ENCODE results near the gene ORAI2.

ORAI2 gene

GRCh38 chr7:102415685-102416225 lies 17.6 kb upstream of the ORAI2 start:
- H3K9ac ChIP-seq (ENCODE audit: low read length) = peak overlapping the region; percentile 35
- peak overlapping the region; percentile 91 for H3K27ac ChIP-seq (ENCODE audit: low read depth, low read length, poor library complexity, severe bottlenecking)
- peaks cover 91% of the 10 kb centered on the region for H3K36me3 ChIP-seq (ENCODE audit: insufficient read depth, low read length)
- H3K4me1 ChIP-seq (ENCODE audit: insufficient read depth, low read length, severe bottlenecking) = peaks cover 57% of the 10 kb centered on the region
- no peak overlapping the region for H3K4me3 ChIP-seq (ENCODE audit: low read depth, low read length, poor library complexity, severe bottlenecking)
- peaks cover 5% of the 10 kb centered on the region; the same call in 1 of the 2 replicates for H3F3A ChIP-seq (ENCODE audit: insufficient read depth, low read length)
- no peaks in the 10 kb centered on the region for H4K20me1 ChIP-seq (ENCODE audit: insufficient read depth, low read length)
- no peaks in the 10 kb centered on the region for H3K9me3 ChIP-seq (ENCODE audit: low read length)
- peak overlapping the region; percentile 18; the same call in 1 of the 2 replicates for H3K4me2 ChIP-seq (ENCODE audit: low read length)
- TF ChIP-seq, protein P1, sequence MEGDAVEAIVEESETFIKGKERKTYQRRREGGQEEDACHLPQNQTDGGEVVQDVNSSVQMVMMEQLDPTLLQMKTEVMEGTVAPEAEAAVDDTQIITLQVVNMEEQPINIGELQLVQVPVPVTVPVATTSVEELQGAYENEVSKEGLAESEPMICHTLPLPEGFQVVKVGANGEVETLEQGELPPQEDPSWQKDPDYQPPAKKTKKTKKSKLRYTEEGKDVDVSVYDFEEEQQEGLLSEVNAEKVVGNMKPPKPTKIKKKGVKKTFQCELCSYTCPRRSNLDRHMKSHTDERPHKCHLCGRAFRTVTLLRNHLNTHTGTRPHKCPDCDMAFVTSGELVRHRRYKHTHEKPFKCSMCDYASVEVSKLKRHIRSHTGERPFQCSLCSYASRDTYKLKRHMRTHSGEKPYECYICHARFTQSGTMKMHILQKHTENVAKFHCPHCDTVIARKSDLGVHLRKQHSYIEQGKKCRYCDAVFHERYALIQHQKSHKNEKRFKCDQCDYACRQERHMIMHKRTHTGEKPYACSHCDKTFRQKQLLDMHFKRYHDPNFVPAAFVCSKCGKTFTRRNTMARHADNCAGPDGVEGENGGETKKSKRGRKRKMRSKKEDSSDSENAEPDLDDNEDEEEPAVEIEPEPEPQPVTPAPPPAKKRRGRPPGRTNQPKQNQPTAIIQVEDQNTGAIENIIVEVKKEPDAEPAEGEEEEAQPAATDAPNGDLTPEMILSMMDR (IDR thresholded peaks at IDR 0.05; ENCODE audit: low read length) = no peak
- no peak for TF ChIP-seq EZH2 (IDR thresholded peaks at IDR 0.05; ENCODE audit: borderline replicate concordance, low read length)
- no peaks in the 10 kb centered on the region; the same call in 1 of the 2 replicates for H3K79me2 ChIP-seq (ENCODE audit: insufficient read depth, low read length)
- H3K27me3 ChIP-seq (ENCODE audit: insufficient read depth, low read length) = no peaks in the 10 kb centered on the region
- no peak overlapping the region for H2AFZ ChIP-seq (ENCODE audit: low read length)
- no peaks in the 10 kb centered on the region for H3K9me2 ChIP-seq (ENCODE audit: low read depth, low read length)

DNA sequence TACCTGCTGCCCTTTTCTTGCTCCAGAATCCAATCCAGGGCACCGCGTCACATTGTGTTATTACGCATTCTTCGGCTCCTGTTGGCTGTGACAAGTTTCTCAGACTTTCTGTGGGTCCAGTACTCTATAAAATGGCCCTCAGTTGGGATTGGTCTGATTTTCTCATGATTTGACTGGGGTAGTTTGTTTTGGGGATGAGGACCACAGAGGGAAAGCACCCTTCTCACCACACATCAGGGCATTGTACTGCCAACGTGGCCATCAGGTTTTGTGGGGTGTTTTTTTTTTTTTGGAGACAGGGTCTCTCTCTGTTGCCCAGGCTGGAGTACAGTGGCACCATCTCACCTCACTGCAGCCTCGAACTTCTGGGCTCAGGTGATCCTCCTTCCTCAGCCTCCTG lies 17.0 kb upstream of the ORAI2 start:
- no peaks in the 10 kb centered on the region for H4K20me1 ChIP-seq (ENCODE audit: insufficient read depth, low read length)
- no peak overlapping the region for H3K4me3 ChIP-seq (ENCODE audit: low read depth, low read length, poor library complexity, severe bottlenecking)
- peak overlapping the region; percentile 91 for H3K27ac ChIP-seq (ENCODE audit: low read depth, low read length, poor library complexity, severe bottlenecking)
- no peak overlapping the region for H2AFZ ChIP-seq (ENCODE audit: low read length)
- peaks cover 91% of the 10 kb centered on the region for H3K36me3 ChIP-seq (ENCODE audit: insufficient read depth, low read length)
- no peaks in the 10 kb centered on the region for H3K9me3 ChIP-seq (ENCODE audit: low read length)
- H3K9me2 ChIP-seq (ENCODE audit: low read depth, low read length) = no peaks in the 10 kb centered on the region
- TF ChIP-seq, protein P1 (IDR thresholded peaks at IDR 0.05; ENCODE audit: low read length) = no peak
- no peak for TF ChIP-seq EZH2 (IDR thresholded peaks at IDR 0.05; ENCODE audit: borderline replicate concordance, low read length)
- H3K9ac ChIP-seq (ENCODE audit: low read length) = peak overlapping the region; percentile 35; the same call in 1 of the 2 replicates
- H3K27me3 ChIP-seq (ENCODE audit: insufficient read depth, low read length) = no peaks in the 10 kb centered on the region
- H3F3A ChIP-seq (ENCODE audit: insufficient read depth, low read length) = peaks cover 5% of the 10 kb centered on the region; the same call in 1 of the 2 replicates
- no peaks in the 10 kb centered on the region; the same call in 1 of the 2 replicates for H3K79me2 ChIP-seq (ENCODE audit: insufficient read depth, low read length)
- H3K4me2 ChIP-seq (ENCODE audit: low read length) = peak overlapping the region; percentile 18; the same call in 1 of the 2 replicates
- peaks cover 63% of the 10 kb centered on the region for H3K4me1 ChIP-seq (ENCODE audit: insufficient read depth, low read length, severe bottlenecking)

GRCh38 chr7:102417105-102417504 lies 16.3 kb upstream of the ORAI2 start:
- no peak overlapping the region for H3K4me2 ChIP-seq (ENCODE audit: low read length)
- peaks cover 88% of the 10 kb centered on the region for H3K36me3 ChIP-seq (ENCODE audit: insufficient read depth, low read length)
- H3K27ac ChIP-seq (ENCODE audit: low read depth, low read length, poor library complexity, severe bottlenecking) = peak overlapping the region; percentile 91

More at GRCh38 chr7:102417105-102417504, 16.3 kb upstream of the ORAI2 start:
- Histone ChIP-seq H3K4me3 (ENCODE audit: low read depth, low read length, poor library complexity, severe bottlenecking) (no peak overlapping the region), H3K27me3 (ENCODE audit: insufficient read depth, low read length) (no peaks in the 10 kb centered on the region), H3K9me2 (ENCODE audit: low read depth, low read length) (no peaks in the 10 kb centered on the region), H3K79me2 (ENCODE audit: insufficient read depth, low read length) (no peaks in the 10 kb centered on the region; the same call in 1 of the 2 replicates), H3F3A (ENCODE audit: insufficient read depth, low read length) (peaks cover 5% of the 10 kb centered on the region; the same call in 1 of the 2 replicates), H3K9me3 (ENCODE audit: low read length) (no peaks in the 10 kb centered on the region), H3K9ac (ENCODE audit: low read length) (no peak overlapping the region), H4K20me1 (ENCODE audit: insufficient read depth, low read length) (no peaks in the 10 kb centered on the region), H2AFZ (ENCODE audit: low read length) (no peak overlapping the region), H3K4me1 (ENCODE audit: insufficient read depth, low read length, severe bottlenecking) (peaks cover 68% of the 10 kb centered on the region)
- TF ChIP-seq EZH2 (IDR thresholded peaks at IDR 0.05; ENCODE audit: borderline replicate concordance, low read length) = no peak
- TF ChIP-seq, protein P1 (IDR thresholded peaks at IDR 0.05; ENCODE audit: low read length) = no peak

All from OCI-LY1 (cell line).